GM21529 (cell line): ENCODE data around the gene LRRIQ4.
A peak's percentile ranks its signal among the peaks of the same experiment; 100 is the strongest.

Experiments
- ATAC-seq: cut with Tn5 transposase; IDR thresholded peaks from one replicate; pipeline ENCODE4 v1.9.1; 2021; ENCODE audit not compliant: unreplicated experiment

The LRRIQ4 gene

GRCh38 chr3:169850618-169851017 is 37.9 kb downstream of the LRRIQ4 start:
- ATAC-seq = no peak

- ATAC-seq = no peak
These were observed 42.8 kb downstream of the LRRIQ4 start for GRCh38 chr3:169855514-169855913.

GRCh38 chr3:169857811-169858210 is 45.1 kb downstream of the LRRIQ4 start:
- ATAC-seq = no peak

- ATAC-seq = no peak
These were observed 49.2 kb downstream of the LRRIQ4 start for GRCh38 chr3:169861871-169862270.

- peak; percentile 79 for ATAC-seq
These were observed 50.8 kb downstream of the LRRIQ4 start for GRCh38 chr3:169863458-169863899.

GRCh38 chr3:169864270-169864669 is 51.6 kb downstream of the LRRIQ4 start:
- ATAC-seq = no peak

GRCh38 chr3:169865176-169865767 is 52.6 kb downstream of the LRRIQ4 start:
- ATAC-seq = no peak

GRCh38 chr3:169867584-169868210 is 55.0 kb downstream of the LRRIQ4 start:
- ATAC-seq = no peak

GRCh38 chr3:169868369-169868768 is 55.7 kb downstream of the LRRIQ4 start:
- no peak for ATAC-seq

GRCh38 chr3:169869484-169870220 is 57.0 kb downstream of the LRRIQ4 start, which contains the start of gene LRRC31:
TSS of gene LRRC31 (minus strand) at chr3:169869935. CDS start at chr3:169869807, 128 bp downstream.
- ATAC-seq = no peak

- ATAC-seq = peak; percentile 56
These were observed 58.6 kb downstream of the LRRIQ4 start for GRCh38 chr3:169871129-169871886.

- no peak for ATAC-seq
These were observed 66.4 kb downstream of the LRRIQ4 start for GRCh38 chr3:169879013-169879557.

- no peak for ATAC-seq
These were observed 67.3 kb downstream of the LRRIQ4 start for GRCh38 chr3:169879845-169880575.

GRCh38 chr3:169880576-169881250 is 68.0 kb downstream of the LRRIQ4 start:
- no peak for ATAC-seq

GRCh38 chr3:169886671-169887070 is 74.0 kb downstream of the LRRIQ4 start:
- ATAC-seq = no peak
